Neutrophil (primary cell): ENCODE results near the gene SPATS2L.

Experiments
- H3K27ac ChIP-seq: fragments of 200-600 bp; sonication (generic); 2 replicates; pipeline ENCODE4 v1.5.1; 2016; ENCODE audit warnings: mild to moderate bottlenecking, moderate library complexity
- H3K27me3 ChIP-seq: fragments of 200-600 bp; sonication (generic); 2 replicates; pipeline ENCODE4 v1.6.0; 2016; ENCODE audit warnings: mild to moderate bottlenecking
- H3K36me3 ChIP-seq: fragments of 200-600 bp; sonication (generic); 2 replicates; pipeline ENCODE4 v1.5.1; 2017
- H3K4me1 ChIP-seq, 2 experiments: fragments of 200-600 bp in 1 of 2; sonication (generic) in 1 of 2; 1 replicate in 1 of 2; 2 replicates in 1 of 2; pipeline versions ENCODE4 v1.5.1 to v1.6.1; 2013 to 2016; ENCODE audit warnings: low read depth in 1 of 2, low read length in 1 of 2, mild to moderate bottlenecking in 1 of 2, moderate library complexity in 1 of 2; ENCODE audit not compliant: control insufficient read depth in 1 of 2, insufficient read depth in 1 of 2
- H3K4me3 ChIP-seq, 2 experiments: fragments of 200-600 bp in 1 of 2; sonication (generic) in 1 of 2; 1 replicate in 1 of 2; 2 replicates in 1 of 2; pipeline ENCODE4 v1.5.1; 2013 to 2016; ENCODE audit warnings: low read depth in 1 of 2, low read length in 1 of 2, mild to moderate bottlenecking in 1 of 2, moderate library complexity in 1 of 2
- H3K9me3 ChIP-seq: fragments of 200-600 bp; sonication (generic); 2 replicates; pipeline ENCODE4 v1.5.1; 2016
- CTCF ChIP-seq: fragments of 200-600 bp; sonication (generic); IDR thresholded peaks from 2 replicates; pipeline ENCODE4 v1.5.1; 2016; ENCODE audit warnings: antibody characterized with exemption

The SPATS2L gene

GRCh38 chr2:200322607-200323006 lies 16.1 kb downstream of the SPATS2L start:
- H3K4me3 ChIP-seq = no peak overlapping the region
- no peaks in the 10 kb centered on the region for H3K27me3 ChIP-seq
- no peaks in the 10 kb centered on the region for H3K9me3 ChIP-seq
- no peaks in the 10 kb centered on the region for H3K36me3 ChIP-seq
- no peak for TF ChIP-seq CTCF
- H3K4me1 ChIP-seq = no peaks in the 10 kb centered on the region
- no peak overlapping the region for H3K27ac ChIP-seq

GRCh38 chr2:200324362-200324761 lies 17.9 kb downstream of the SPATS2L start:
- TF ChIP-seq CTCF = no peak
- Histone ChIP-seq H3K27ac (no peak overlapping the region), H3K4me3 (no peak overlapping the region)

GRCh38 chr2:200329384-200329783 lies 22.9 kb downstream of the SPATS2L start:
- H3K4me1 ChIP-seq = no peaks in the 10 kb centered on the region
- no peak overlapping the region for H3K4me3 ChIP-seq
- no peak overlapping the region for H3K27ac ChIP-seq
- H3K9me3 ChIP-seq = no peaks in the 10 kb centered on the region
- no peaks in the 10 kb centered on the region for H3K36me3 ChIP-seq
- H3K27me3 ChIP-seq = no peaks in the 10 kb centered on the region
- no peak for TF ChIP-seq CTCF

More at GRCh38 chr2:200324362-200324761, 17.9 kb downstream of the SPATS2L start:
- Histone ChIP-seq H3K9me3 (no peaks in the 10 kb centered on the region), H3K4me1 (no peaks in the 10 kb centered on the region), H3K36me3 (no peaks in the 10 kb centered on the region), H3K27me3 (no peaks in the 10 kb centered on the region)

- Histone ChIP-seq H3K4me3 (no peak overlapping the region), H3K36me3 (no peaks in the 10 kb centered on the region), H3K27me3 (no peaks in the 10 kb centered on the region), H3K4me1 (no peaks in the 10 kb centered on the region), H3K9me3 (no peaks in the 10 kb centered on the region), H3K27ac (no peak overlapping the region)
- TF ChIP-seq CTCF = no peak
These were observed 23.3 kb downstream of the SPATS2L start for GRCh38 chr2:200329798-200330197.

GRCh38 chr2:200330351-200331060 lies 24.0 kb downstream of the SPATS2L start:
- TF ChIP-seq CTCF = no peak
- no peaks in the 10 kb centered on the region for H3K4me1 ChIP-seq
- no peaks in the 10 kb centered on the region for H3K27me3 ChIP-seq
- H3K27ac ChIP-seq = no peak overlapping the region
- no peaks in the 10 kb centered on the region for H3K36me3 ChIP-seq
- no peak overlapping the region for H3K4me3 ChIP-seq
- H3K9me3 ChIP-seq = no peaks in the 10 kb centered on the region
